Measurements from ENCODE around the gene CERCAM.

The CERCAM gene

GRCh38 chr9:128457207-128457606 lies 36.5 kb downstream of the CERCAM start:
- no peak for DNase-seq

GRCh38 chr9:128459011-128459410 lies 38.4 kb downstream of the CERCAM start:
- DNase-seq = no peak

DNA sequence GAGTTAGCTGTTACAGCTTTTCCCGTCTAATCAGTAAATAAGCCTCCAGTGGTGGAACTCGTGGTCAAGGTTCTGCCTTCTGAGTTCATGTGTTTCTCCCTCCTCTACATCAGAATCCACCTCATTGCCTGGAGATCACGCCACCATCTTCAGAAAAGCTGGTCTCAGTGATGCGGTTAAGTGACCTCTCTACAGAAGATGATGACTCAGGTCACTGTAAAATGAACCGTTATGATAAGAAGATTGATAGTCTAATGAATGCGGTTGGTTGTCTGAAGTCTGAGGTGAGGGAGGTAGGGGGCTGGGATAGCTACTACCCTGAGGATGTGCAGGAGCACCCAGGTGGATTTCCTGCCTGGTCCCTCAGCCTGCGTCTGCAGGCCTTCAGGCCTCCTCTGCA lies 48.4 kb downstream of the CERCAM start:
- DNase-seq = no peak

DNA sequence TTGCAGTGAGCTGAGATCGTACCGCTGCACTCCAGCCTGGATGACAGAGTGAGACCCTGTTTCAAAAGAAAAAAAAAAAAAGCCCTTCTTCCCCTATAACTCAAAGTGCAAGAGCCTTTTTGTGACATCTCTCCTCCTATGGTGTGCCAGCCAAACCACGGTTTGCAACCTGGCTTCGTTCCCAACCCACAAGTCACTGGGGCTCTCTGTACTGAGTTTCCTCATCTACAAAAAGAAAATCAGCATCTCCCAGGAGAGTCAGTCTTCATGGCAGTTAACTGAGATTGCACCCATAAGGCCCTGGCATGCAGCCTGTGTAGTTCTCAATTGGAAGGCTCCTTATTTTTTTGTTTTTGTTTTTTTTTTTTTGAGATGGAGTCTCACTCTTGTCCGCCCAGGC lies 49.9 kb downstream of the CERCAM start:
- peak in 1 of 3 donors; percentile 2 for DNase-seq

- DNase-seq = no peak
Observed at GRCh38 chr9:128473104-128473503, 52.4 kb downstream of the CERCAM start.

DNA sequence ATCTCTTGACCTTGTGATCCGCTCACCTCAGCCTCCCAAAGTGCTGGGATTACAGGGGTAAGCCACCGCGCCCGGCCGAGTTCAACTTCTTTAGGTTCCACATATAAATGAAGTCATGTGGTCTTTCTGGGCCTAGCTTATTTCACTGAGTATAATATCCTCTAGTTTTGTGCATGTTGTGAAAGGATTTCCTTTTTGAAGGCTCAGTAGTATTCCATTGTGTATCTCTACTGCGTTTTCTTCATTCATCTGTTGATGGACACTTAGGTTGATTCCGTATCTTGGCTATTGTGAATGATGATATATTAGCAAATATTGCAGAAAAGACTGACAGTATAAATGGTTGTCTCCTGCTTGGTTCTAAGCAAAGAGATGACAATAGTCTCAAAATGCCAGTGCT lies 55.2 kb downstream of the CERCAM start:
- no peak for DNase-seq

DNA sequence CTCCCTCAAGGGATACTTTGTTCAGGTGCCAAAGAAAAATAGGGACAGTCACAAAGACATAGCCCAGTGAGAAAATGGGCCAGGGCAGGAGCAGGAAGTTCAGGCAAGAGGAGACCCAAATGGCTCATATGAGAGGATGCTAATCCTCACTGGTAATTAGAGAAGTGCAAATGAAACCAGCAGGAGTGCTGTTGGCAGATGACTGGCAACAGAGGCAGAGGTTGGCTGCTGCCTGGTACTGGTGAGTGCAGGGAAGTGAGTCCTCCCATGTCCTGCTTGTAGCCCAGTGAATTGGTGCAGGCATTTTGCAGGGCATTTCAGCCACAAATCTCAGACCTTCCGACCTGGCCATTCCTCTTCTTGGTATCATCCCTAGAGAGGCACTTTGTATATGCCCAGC lies 58.6 kb downstream of the CERCAM start:
- no peak for DNase-seq

- DNase-seq = no peak
Observed at GRCh38 chr9:128481561-128481960, 60.9 kb downstream of the CERCAM start.

- DNase-seq = no peak
Observed at GRCh38 chr9:128482186-128482585, 61.5 kb downstream of the CERCAM start.

DNA sequence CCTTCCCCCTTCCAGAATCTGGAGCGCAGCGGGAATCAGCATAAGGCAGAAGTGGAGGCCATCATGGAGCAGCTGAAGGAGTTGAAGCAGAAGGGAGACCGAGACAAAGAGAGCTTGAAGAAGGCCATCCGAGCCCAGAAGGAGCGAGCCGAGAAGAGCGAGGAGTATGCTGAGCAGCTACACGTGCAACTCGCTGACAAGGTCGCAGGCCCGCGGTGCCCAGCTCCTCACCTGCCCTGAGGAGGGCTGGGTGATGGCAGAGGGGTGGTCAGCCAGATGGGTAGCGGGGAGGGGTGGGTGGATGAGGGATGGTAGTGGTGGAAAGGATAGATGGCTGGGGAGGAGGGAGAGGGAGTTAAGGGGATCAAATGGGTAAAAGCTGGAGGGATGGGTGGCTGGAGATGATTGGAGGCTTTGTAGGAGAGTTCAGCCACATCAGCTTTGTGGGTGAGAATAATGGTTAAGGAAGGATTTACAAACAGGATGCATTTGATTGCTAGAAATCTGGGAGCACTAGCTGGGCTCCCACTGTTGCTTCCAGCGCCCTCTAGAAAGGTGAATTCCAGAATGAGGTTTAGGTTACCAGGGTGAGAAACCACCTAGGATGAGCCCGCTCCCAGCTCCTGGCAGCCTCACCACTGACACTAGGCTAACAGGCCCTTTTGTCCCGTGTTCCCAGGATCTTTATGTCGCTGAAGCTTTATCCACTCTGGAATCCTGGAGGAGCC lies 64.2 kb downstream of the CERCAM start:
- DNase-seq = no peak

- no peak for DNase-seq
Observed at GRCh38 chr9:128485414-128485855, 64.8 kb downstream of the CERCAM start.

- no peak for DNase-seq
Observed at GRCh38 chr9:128486201-128486600, 65.5 kb downstream of the CERCAM start.

Measured in suppressor macrophage treated with lipopolysaccharide for 1 hour (primary cell).